SU-DHL-6 (cell line): ENCODE results near the gene NUP42.

ENCODE experiments used
- H2AFZ ChIP-seq: fragments of 200-600 bp; sonication (generic); 2 replicates; pipeline ENCODE4 v1.6.1; 2014; ENCODE audit warnings: low read depth, mild to moderate bottlenecking, moderate library complexity, mixed read lengths, antibody characterized with exemption, low read length; ENCODE audit not compliant: severe bottlenecking
- H3F3A ChIP-seq: fragments of 200-600 bp; shearing (Covaris generic); 2 replicates; pipeline ENCODE4 v1.6.0; 2016; ENCODE audit warnings: antibody characterized with exemption, mild to moderate bottlenecking; ENCODE audit not compliant: insufficient read depth
- H3K27ac ChIP-seq: fragments of 200-600 bp; sonication (generic); 2 replicates; pipeline ENCODE4 v1.5.1; 2016; ENCODE audit warnings: low read depth, mild to moderate bottlenecking, low read length, moderate library complexity, mixed read lengths
- H3K27me3 ChIP-seq: fragments of 200-600 bp; sonication (generic), shearing (Covaris generic); 2 replicates; pipeline ENCODE4 v1.6.0; 2014; ENCODE audit warnings: mild to moderate bottlenecking, low read length
- H3K36me3 ChIP-seq: fragments of 200-600 bp; sonication (generic); 2 replicates; pipeline ENCODE4 v1.6.1; 2014; ENCODE audit warnings: mild to moderate bottlenecking, low read length, mixed read lengths
- H3K4me2 ChIP-seq: fragments of 300-600, 200-600 bp; shearing (Covaris generic), sonication (generic); 2 replicates; pipeline ENCODE4 v1.6.0; 2014; ENCODE audit warnings: low read length, low read depth, mild to moderate bottlenecking; ENCODE audit not compliant: poor library complexity, severe bottlenecking
- H3K4me3 ChIP-seq: fragments of 200-600 bp; sonication (generic); 2 replicates; pipeline ENCODE4 v1.5.1; 2014; ENCODE audit warnings: antibody characterized with exemption, low read length, mild to moderate bottlenecking, mixed read lengths; ENCODE audit not compliant: insufficient read depth, poor library complexity, severe bottlenecking
- H3K79me2 ChIP-seq: fragments of 200-600 bp; sonication (generic); 2 replicates; pipeline ENCODE4 v1.6.1; 2014; ENCODE audit warnings: mild to moderate bottlenecking, low read length, moderate library complexity; ENCODE audit not compliant: insufficient read depth
- H3K9ac ChIP-seq: fragments of 200-600 bp; sonication (generic); 2 replicates; pipeline ENCODE4 v1.7.0; 2014; ENCODE audit warnings: mild to moderate bottlenecking, low read length
- H3K9me2 ChIP-seq: fragments of 200-600 bp; sonication (generic); replicated peaks from 2 replicates; pipeline ENCODE4 v1.6.1; 2014; ENCODE audit warnings: low read length; ENCODE audit not compliant: insufficient read depth
- H3K9me3 ChIP-seq: fragments of 200-600 bp; sonication (generic); 2 replicates; pipeline ENCODE4 v1.6.1; 2014; ENCODE audit warnings: low read length, mixed read lengths; ENCODE audit not compliant: insufficient read depth
- H4K20me1 ChIP-seq: fragments of 200-600 bp; sonication (generic); 2 replicates; pipeline ENCODE4 v1.6.1; 2014; ENCODE audit warnings: low read depth, mild to moderate bottlenecking, antibody characterized with exemption, low read length, moderate library complexity, mixed read lengths
- EZH2phosphoT487 ChIP-seq: fragments of 200-600 bp; sonication (generic), shearing (Covaris generic); conservative IDR thresholded peaks from 2 replicates; pipeline ENCODE4 v1.6.1; 2018; ENCODE audit warnings: mild to moderate bottlenecking, antibody characterized with exemption, low read length, moderate library complexity, mixed read lengths
- TF ChIP-seq, protein P1 (sequence below): fragments of 200-600 bp; sonication (generic); IDR thresholded peaks from one replicate; pipeline ENCODE4 v1.5.1; 2017; ENCODE audit warnings: antibody characterized with exemption, mild to moderate bottlenecking, low read length, moderate library complexity; ENCODE audit not compliant: insufficient read depth, poor library complexity, severe bottlenecking

NUP42 gene

DNA sequence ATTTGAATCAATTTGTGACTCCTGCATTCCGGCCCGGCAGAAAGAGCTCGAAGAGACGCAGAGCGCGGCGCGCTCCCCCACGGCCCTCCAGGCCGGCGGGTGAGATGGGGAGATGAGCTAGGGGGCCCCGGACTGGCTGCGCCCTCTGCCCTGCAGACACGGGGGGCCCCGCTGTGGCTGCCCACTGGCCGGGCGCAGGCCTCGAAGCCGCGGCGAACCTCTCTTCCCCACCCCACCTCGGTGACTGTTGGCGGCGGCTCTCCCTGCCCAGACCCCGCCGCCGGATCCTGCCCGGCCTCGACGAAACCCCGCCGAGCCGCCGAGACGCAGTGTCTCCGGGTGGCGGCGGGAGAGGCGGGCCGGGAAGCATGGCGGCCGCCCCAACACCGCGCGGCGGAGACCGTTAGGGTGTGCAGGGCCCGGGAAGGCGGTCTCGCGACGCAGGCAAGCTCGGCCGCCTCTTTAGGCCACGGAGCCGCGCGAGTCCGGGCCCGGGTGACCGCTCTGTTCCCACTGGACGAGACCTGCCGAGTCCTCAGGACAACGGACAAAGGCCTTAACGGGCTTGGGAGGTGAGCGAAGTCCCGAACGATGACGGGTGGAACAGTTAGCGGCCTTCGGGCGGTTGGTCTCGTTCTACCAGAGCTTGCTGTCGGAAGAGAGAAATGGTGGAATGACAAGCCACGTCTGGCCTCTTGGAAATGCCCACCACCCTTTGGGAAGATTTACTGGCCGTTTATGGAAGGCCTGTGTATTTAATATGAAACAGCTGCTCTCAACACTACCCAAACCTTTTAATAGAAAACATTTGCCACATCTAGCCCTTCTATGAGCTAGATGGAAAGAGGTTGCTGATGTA, 24.3 kb downstream of the NUP42 start:
- no peaks in the 10 kb centered on the region for H4K20me1 ChIP-seq
- H3K9me3 ChIP-seq, result no peaks in the 10 kb centered on the region
- TF ChIP-seq EZH2phosphoT487, result no peak
- TF ChIP-seq, protein P1, sequence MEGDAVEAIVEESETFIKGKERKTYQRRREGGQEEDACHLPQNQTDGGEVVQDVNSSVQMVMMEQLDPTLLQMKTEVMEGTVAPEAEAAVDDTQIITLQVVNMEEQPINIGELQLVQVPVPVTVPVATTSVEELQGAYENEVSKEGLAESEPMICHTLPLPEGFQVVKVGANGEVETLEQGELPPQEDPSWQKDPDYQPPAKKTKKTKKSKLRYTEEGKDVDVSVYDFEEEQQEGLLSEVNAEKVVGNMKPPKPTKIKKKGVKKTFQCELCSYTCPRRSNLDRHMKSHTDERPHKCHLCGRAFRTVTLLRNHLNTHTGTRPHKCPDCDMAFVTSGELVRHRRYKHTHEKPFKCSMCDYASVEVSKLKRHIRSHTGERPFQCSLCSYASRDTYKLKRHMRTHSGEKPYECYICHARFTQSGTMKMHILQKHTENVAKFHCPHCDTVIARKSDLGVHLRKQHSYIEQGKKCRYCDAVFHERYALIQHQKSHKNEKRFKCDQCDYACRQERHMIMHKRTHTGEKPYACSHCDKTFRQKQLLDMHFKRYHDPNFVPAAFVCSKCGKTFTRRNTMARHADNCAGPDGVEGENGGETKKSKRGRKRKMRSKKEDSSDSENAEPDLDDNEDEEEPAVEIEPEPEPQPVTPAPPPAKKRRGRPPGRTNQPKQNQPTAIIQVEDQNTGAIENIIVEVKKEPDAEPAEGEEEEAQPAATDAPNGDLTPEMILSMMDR, result no peak
- H3F3A ChIP-seq, result peaks cover 13% of the 10 kb centered on the region
- H3K27ac ChIP-seq, result no peak overlapping the region
- H3K9ac ChIP-seq, result no peak overlapping the region
- H3K9me2 ChIP-seq, result no peaks in the 10 kb centered on the region
- H3K27me3 ChIP-seq, result no peaks in the 10 kb centered on the region
- H3K36me3 ChIP-seq, result peaks cover 5% of the 10 kb centered on the region; the same call in 1 of the 2 replicates
- no peaks in the 10 kb centered on the region for H3K79me2 ChIP-seq
- no peak overlapping the region for H2AFZ ChIP-seq
- H3K4me2 ChIP-seq, result no peak overlapping the region
- H3K4me3 ChIP-seq, result no peak overlapping the region

DNA sequence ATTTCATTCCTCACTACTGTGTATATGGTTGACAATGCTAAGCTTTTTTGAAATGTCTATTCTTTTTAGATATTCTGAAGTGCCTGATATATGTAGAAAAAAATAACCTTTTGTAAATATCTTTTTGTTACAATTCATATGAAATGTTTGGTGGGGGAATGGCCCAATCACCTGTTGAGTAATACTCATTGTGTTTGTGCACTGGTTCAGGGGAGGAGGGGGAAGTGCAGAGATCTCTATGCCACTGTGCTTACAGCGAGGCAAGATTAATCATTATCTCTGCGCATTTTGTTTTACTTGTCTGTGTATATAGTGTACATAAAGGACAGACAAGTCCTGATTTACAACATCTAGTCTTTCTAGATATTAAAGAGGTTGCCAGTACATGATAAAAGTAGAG, 25.2 kb downstream of the NUP42 start:
- no peak overlapping the region for H3K4me2 ChIP-seq
- H3F3A ChIP-seq, result peaks cover 13% of the 10 kb centered on the region
- H3K4me3 ChIP-seq, result no peak overlapping the region
- H2AFZ ChIP-seq, result no peak overlapping the region
- H3K9ac ChIP-seq, result no peak overlapping the region
- H3K9me3 ChIP-seq, result no peaks in the 10 kb centered on the region
- H4K20me1 ChIP-seq, result no peaks in the 10 kb centered on the region
- H3K27ac ChIP-seq, result no peak overlapping the region
- H3K27me3 ChIP-seq, result no peaks in the 10 kb centered on the region
- no peaks in the 10 kb centered on the region for H3K79me2 ChIP-seq
- no peaks in the 10 kb centered on the region for H3K9me2 ChIP-seq
- no peak for TF ChIP-seq EZH2phosphoT487
- TF ChIP-seq, protein P1, result no peak
- H3K36me3 ChIP-seq, result peaks cover 4% of the 10 kb centered on the region; the same call in 1 of the 2 replicates

DNA sequence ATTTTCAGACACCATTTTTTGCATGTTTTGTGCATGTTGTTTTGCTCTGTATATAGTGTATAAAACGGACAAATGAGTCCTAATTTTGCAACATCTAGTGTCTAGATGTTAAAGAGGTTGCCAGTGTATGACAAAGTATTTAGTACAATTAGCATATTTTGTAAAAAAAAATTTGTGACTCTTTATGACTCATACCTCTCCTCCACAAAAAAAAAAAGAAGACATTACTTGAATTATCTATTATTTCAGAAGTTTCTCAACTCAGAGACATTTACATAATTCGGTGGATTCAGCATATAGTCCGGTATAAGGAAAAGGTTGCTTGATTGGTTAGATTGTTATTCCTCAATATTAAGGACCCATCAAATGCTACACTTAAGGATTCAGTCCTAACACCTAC, 26.0 kb downstream of the NUP42 start:
- no peak overlapping the region for H2AFZ ChIP-seq
- H3K27me3 ChIP-seq, result no peaks in the 10 kb centered on the region
- H3K9me2 ChIP-seq, result no peaks in the 10 kb centered on the region
- H3K36me3 ChIP-seq, result peaks cover 4% of the 10 kb centered on the region; the same call in 1 of the 2 replicates
- H3K79me2 ChIP-seq, result no peaks in the 10 kb centered on the region
- TF ChIP-seq EZH2phosphoT487, result no peak
- TF ChIP-seq, protein P1, result no peak
- H3K4me2 ChIP-seq, result no peak overlapping the region
- no peaks in the 10 kb centered on the region for H3K9me3 ChIP-seq
- H3K27ac ChIP-seq, result no peak overlapping the region
- H3K9ac ChIP-seq, result no peak overlapping the region
- no peaks in the 10 kb centered on the region for H4K20me1 ChIP-seq
- H3K4me3 ChIP-seq, result no peak overlapping the region
- H3F3A ChIP-seq, result peaks cover 13% of the 10 kb centered on the region
